GM21723 (cell line): Measurements from ENCODE around the gene SPATA16.
"Not testable (repeated sequence)": the region's sequence is repeated elsewhere in the genome, so short reads cannot be mapped to it uniquely, and the experiment has no call there.

Experiments used
- ATAC-seq: cut with Tn5 transposase; IDR thresholded peaks from one replicate; pipeline ENCODE4 v1.9.1; 2021; ENCODE audit warnings: mild to moderate bottlenecking, moderate library complexity; ENCODE audit not compliant: unreplicated experiment

The SPATA16 gene

GRCh38 chr3:173006006-173006405 lies 135.0 kb downstream of the SPATA16 start:
- no peak for ATAC-seq

- ATAC-seq: no peak
Measured at GRCh38 chr3:173004681-173005080, 136.4 kb downstream of the SPATA16 start.

GRCh38 chr3:173003956-173004355 lies 137.1 kb downstream of the SPATA16 start:
- ATAC-seq: no peak

GRCh38 chr3:173003471-173003870 lies 137.6 kb downstream of the SPATA16 start:
- ATAC-seq: no peak

- no peak for ATAC-seq
Measured at GRCh38 chr3:173001622-173002021, 139.4 kb downstream of the SPATA16 start.

GRCh38 chr3:173000553-173000952 lies 140.5 kb downstream of the SPATA16 start:
- ATAC-seq: no peak

- no peak for ATAC-seq
Measured at GRCh38 chr3:172993412-172993811, 147.6 kb downstream of the SPATA16 start.

- no peak for ATAC-seq
Measured at GRCh38 chr3:172991424-172991996, 149.5 kb downstream of the SPATA16 start.

- no peak for ATAC-seq
Measured at GRCh38 chr3:172989373-172989772, 151.7 kb downstream of the SPATA16 start.

- ATAC-seq: no peak
Measured at GRCh38 chr3:172987273-172987672, 153.8 kb downstream of the SPATA16 start.

GRCh38 chr3:172984914-172985313 lies 156.1 kb downstream of the SPATA16 start:
- no peak for ATAC-seq

GRCh38 chr3:172982736-172983364 lies 158.2 kb downstream of the SPATA16 start:
- no peak for ATAC-seq

- ATAC-seq: no peak
Measured at GRCh38 chr3:172981407-172981983, 159.5 kb downstream of the SPATA16 start.

GRCh38 chr3:172980849-172981248 lies 160.2 kb downstream of the SPATA16 start:
- no peak for ATAC-seq

GRCh38 chr3:172977696-172978095 lies 163.3 kb downstream of the SPATA16 start:
- ATAC-seq: no peak

- no peak for ATAC-seq
Measured at GRCh38 chr3:172974969-172975368, 166.1 kb downstream of the SPATA16 start.

GRCh38 chr3:172973799-172974198 lies 167.2 kb downstream of the SPATA16 start:
- no peak for ATAC-seq

GRCh38 chr3:172972717-172973116 lies 168.3 kb downstream of the SPATA16 start:
- no peak for ATAC-seq

- ATAC-seq: no peak
Measured at GRCh38 chr3:172972067-172972466, 169.0 kb downstream of the SPATA16 start.

GRCh38 chr3:172968646-172969045 lies 172.4 kb downstream of the SPATA16 start:
- no peak for ATAC-seq

GRCh38 chr3:172965256-172965655 lies 175.8 kb downstream of the SPATA16 start:
- ATAC-seq: no peak

GRCh38 chr3:172960626-172961182 lies 180.3 kb downstream of the SPATA16 start:
- ATAC-seq: not testable (repeated sequence)
